ENCODE results near the gene PURA. TPM values are rescaled to one million over a fixed set of nuclear protein-coding genes. Genes with fewer than 3 reads are reported as not detected.

PURA gene
- total and polyA plus RNA-seq, 2 donors (not counting 1 experiment from before 2014, with no cell fraction given): 2.2 to 23.5 TPM

- no peak overlapping the region for H3K27ac ChIP-seq (ENCODE audit: low read length in 2 of 2)
- no CpG with 5 or more reads among the region's 1 CpG for WGBS (ENCODE audit: insufficient coverage)
- TF ChIP-seq CTCF (IDR thresholded peaks at IDR 0.05) (no peak), EZH2 (IDR thresholded peaks at IDR 0.05; ENCODE audit: borderline replicate concordance, insufficient read depth, low read depth, low read length, poor library complexity, severe bottlenecking) (no peak)
- no peak overlapping the region for H3K4me2 ChIP-seq (replicated peaks; ENCODE audit: low read depth, low read length, poor library complexity, severe bottlenecking)
- H4K20me1 ChIP-seq (ENCODE audit: control insufficient read depth, insufficient read depth, low read length, poor library complexity, severe bottlenecking): no peaks in the 10 kb centered on the region
- H3K4me3 ChIP-seq (ENCODE audit: control extremely low read depth in 1 of 5, extremely low read depth in 1 of 5, insufficient read depth in 1 of 5, low read depth in 2 of 5, low read length in 4 of 5): no peak overlapping the region
- no peak overlapping the region for H3K9ac ChIP-seq (ENCODE audit: low read length)
- DNase-seq: no peak
- no peak overlapping the region for H2AFZ ChIP-seq (ENCODE audit: insufficient read depth, low read depth, low read length, poor library complexity, severe bottlenecking)
- no peaks in the 10 kb centered on the region for H3K79me2 ChIP-seq (ENCODE audit: control insufficient read depth, insufficient read depth, low read length)
- no peaks in the 10 kb centered on the region for H3K9me3 ChIP-seq (ENCODE audit: control extremely low read depth in 1 of 3, control insufficient read depth in 2 of 3, insufficient read depth in 1 of 3, low read length in 2 of 3)
- no peak overlapping the region for H3K4me3 Mint-ChIP-seq
- peaks cover 38% of the 10 kb centered on the region for H3K27me3 Mint-ChIP-seq
- ChIA-PET POLR2A (no interaction called here), CTCF (interaction anchor here (0.6 to 1.4 kb wide), 2 partner anchors 10 to 63 kb away, joined by 3 read pairs; no protein-coding TSS in a partner anchor)
- intact Hi-C loops (cut with micrococcal nuclease): no loop called here
- H3K9me3 Mint-ChIP-seq (ENCODE audit: insufficient read depth): no peaks in the 10 kb centered on the region
- no peaks in the 10 kb centered on the region for H3K4me1 ChIP-seq (ENCODE audit: control insufficient read depth in 2 of 2, insufficient read depth in 2 of 2, low read length in 2 of 2)
- no peaks in the 10 kb centered on the region for H3K4me1 Mint-ChIP-seq
- no peaks in the 10 kb centered on the region for H3K36me3 ChIP-seq (replicated peaks in 1 of 2; ENCODE audit: control extremely low read depth in 1 of 2, control insufficient read depth in 1 of 2, extremely low read depth in 1 of 2, insufficient read depth in 2 of 2, low read length in 1 of 2)
- H3K27me3 ChIP-seq (replicated peaks in 1 of 4; ENCODE audit: control extremely low read depth in 1 of 4, control insufficient read depth in 3 of 4, insufficient read depth in 4 of 4, low read length in 3 of 4): peaks cover 0 to 12% (median 7%) of the 10 kb centered on the region in 4 experiments
- H3K27ac Mint-ChIP-seq: no peak overlapping the region
- no peak for ATAC-seq (ENCODE audit: low read depth)
These were observed 30.8 kb upstream of the PURA start for GRCh38 chr5:140083120-140083519.

- TF ChIP-seq EZH2 (IDR thresholded peaks at IDR 0.05; ENCODE audit: borderline replicate concordance, insufficient read depth, low read depth, low read length, poor library complexity, severe bottlenecking) (no peak), CTCF (IDR thresholded peaks at IDR 0.05) (no peak)
- Mint-ChIP-seq H3K27me3 (peaks cover 37% of the 10 kb centered on the region), H3K27ac (no peak overlapping the region), H3K9me3 (ENCODE audit: insufficient read depth) (no peaks in the 10 kb centered on the region), H3K4me3 (no peak overlapping the region), H3K4me1 (no peaks in the 10 kb centered on the region)
- POLR2A ChIA-PET: no interaction called here
- H3K9ac ChIP-seq (ENCODE audit: low read length): no peak overlapping the region
- H3K79me2 ChIP-seq (ENCODE audit: control insufficient read depth, insufficient read depth, low read length): no peaks in the 10 kb centered on the region
- ATAC-seq (ENCODE audit: low read depth) (no peak), DNase-seq (no peak)
- WGBS (ENCODE audit: insufficient coverage): no CpG with 5 or more reads among the region's 1 CpG
- H3K9me3 ChIP-seq (ENCODE audit: control extremely low read depth in 1 of 3, control insufficient read depth in 2 of 3, insufficient read depth in 1 of 3, low read length in 2 of 3): no peaks in the 10 kb centered on the region
- CTCF ChIA-PET: interaction anchor here (0.6 to 1.4 kb wide), 2 partner anchors 11 to 62 kb away, joined by 3 read pairs; no protein-coding TSS in a partner anchor
- H3K4me2 ChIP-seq (replicated peaks; ENCODE audit: low read depth, low read length, poor library complexity, severe bottlenecking): no peak overlapping the region
- H3K27ac ChIP-seq (ENCODE audit: low read length in 2 of 2): no peak overlapping the region
- no peak overlapping the region for H2AFZ ChIP-seq (ENCODE audit: insufficient read depth, low read depth, low read length, poor library complexity, severe bottlenecking)
- no peaks in the 10 kb centered on the region for H3K4me1 ChIP-seq (ENCODE audit: control insufficient read depth in 2 of 2, insufficient read depth in 2 of 2, low read length in 2 of 2)
- no peaks in the 10 kb centered on the region for H4K20me1 ChIP-seq (ENCODE audit: control insufficient read depth, insufficient read depth, low read length, poor library complexity, severe bottlenecking)
- H3K36me3 ChIP-seq (replicated peaks in 1 of 2; ENCODE audit: control extremely low read depth in 1 of 2, control insufficient read depth in 1 of 2, extremely low read depth in 1 of 2, insufficient read depth in 2 of 2, low read length in 1 of 2): no peaks in the 10 kb centered on the region
- no peak overlapping the region for H3K4me3 ChIP-seq (ENCODE audit: control extremely low read depth in 1 of 5, extremely low read depth in 1 of 5, insufficient read depth in 1 of 5, low read depth in 2 of 5, low read length in 4 of 5)
- intact Hi-C loops (cut with micrococcal nuclease): no loop called here
- H3K27me3 ChIP-seq (replicated peaks in 1 of 4; ENCODE audit: control extremely low read depth in 1 of 4, control insufficient read depth in 3 of 4, insufficient read depth in 4 of 4, low read length in 3 of 4): peaks cover 0 to 11% (median 7%) of the 10 kb centered on the region in 4 experiments
These were observed 30.3 kb upstream of the PURA start for GRCh38 chr5:140083650-140084049.

Data from B cell (primary cell).